CD4-positive, alpha-beta T cell treated with Interferon alpha-2 for 1 hour (primary cell): ENCODE results near the gene ADAT2.

Experiments
- DNase-seq, 2 donors: peaks; one replicate each; pipeline ENCODE4 v3.0.0-alpha.2; 2020 to 2022

ADAT2 gene

DNA sequence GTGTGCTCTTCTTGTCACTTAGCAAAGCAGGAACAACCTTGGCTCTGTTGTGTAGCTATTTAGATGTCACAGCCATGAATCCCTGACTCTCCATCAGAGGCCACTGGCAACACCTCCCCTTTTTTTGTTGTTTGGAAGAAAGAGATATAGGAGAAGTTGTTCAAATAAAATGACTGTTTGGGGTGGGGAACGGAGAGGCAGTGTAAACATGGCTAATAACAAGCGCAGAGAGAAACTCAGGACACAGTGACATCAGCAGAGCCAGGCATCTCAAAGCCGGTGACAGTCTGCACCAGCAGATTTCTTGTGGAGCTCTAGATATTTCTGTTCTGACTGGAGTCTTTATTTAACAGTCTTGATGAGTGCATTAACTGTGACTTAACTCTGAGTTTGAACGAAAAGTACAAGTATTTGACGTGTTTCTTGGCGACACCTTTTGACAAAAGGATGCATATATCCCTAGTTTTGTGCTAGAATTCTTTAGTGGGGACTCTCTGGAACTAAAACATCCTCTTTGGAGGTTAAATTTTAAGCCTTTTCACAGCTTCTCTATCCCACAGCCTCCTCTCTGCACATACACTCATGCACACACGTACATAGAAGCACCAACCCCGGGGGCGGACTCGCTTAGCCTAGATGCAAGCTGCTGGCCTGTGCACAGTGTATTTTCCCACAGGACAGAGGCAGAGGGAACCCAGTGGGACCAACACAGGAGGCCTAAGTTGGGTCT is 53.8 kb downstream of the ADAT2 start:
- no peak for DNase-seq

DNA sequence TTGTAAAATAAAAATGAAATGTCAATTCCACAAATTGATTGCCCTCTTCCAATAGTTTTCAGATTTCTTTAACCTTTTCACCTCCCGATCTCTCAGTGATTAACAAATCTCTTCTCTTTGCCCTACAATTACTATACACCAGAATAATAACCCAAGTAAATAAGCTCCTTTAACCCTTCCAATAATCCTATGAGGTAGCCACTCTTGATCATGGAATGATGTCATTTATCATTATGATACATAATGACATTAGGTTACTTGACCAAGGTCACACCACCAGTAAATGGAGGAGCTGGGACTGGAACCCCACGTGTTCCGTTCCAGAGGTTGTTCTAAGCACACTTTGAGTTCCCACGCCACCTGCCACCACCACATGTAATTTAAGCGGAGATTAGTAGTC is 54.8 kb downstream of the ADAT2 start:
- DNase-seq = no peak

DNA sequence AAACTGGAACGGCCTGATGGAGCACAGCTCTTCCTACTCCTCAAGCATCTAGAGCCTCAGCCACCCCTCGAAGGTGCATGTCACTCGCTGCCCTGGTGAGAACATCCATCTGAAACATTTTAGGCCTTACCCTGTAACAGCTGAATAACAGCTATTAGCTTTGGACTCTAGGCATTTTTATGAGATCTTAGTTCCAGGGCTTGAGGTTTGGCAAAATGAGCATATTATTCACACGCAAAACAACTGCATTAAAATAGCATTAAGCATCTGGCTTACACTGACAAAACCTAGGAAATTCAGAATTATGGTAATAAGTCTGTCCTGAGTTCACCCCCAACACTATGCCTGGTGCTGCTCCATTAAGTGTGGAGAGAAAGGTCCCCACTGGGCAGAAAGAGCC is 56.1 kb downstream of the ADAT2 start:
- no peak for DNase-seq

DNA sequence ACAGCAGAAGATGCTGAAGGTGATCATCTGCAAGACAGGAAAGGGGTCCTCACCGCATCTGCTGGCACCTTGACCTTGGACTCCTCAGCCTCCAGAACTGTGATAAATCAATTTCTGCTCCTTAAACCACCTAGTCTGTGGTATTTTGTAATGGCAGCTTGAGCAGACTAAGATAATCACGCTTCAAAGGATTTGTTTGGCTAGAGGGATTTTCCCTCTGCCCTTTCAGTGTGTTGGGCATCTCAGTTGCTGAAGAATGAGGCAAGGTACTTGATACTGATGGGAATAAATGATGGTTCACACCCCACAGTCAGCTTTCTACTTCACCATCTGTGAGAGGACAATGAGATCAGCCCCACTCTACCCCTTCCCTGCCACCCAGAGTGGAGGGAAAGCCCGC is 60.2 kb downstream of the ADAT2 start:
- no peak for DNase-seq

DNA sequence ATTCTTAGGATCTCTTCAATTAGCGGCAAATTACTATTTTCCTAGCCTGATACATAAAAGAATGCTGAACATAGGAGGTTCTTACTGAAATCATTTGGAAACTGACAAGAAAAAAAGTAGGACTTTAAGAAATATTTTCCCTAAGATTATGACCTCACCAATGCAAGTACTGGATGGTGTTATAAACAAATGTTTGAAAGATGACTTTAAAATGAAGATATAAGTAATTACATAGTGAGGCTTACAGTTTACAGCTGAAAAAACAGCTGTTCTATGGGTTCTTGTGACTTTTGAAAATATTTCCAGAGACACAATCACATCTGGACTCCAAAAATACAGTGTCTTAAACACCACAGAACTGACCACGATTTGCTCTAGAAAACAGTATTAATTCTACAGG is 64.9 kb downstream of the ADAT2 start:
- DNase-seq = no peak

DNA sequence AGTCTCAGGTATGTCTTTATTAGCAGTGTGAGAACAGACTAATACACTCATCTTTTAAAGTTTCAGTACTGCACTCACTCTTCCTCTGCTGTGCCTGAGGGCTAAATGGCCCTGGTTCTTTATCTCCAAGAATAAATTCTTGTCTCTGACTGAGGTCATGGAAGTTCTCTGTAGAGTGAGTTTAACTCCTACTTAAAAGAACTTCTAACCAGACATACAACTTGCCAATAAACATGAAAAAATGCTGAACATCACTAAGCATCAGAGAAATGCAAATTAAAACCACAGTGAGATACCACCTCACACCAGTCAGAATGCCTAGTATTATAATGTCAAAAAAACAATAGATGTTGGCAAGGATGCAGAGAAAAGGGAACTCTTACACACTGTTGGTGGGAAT is 73.6 kb downstream of the ADAT2 start:
- no peak for DNase-seq

DNA sequence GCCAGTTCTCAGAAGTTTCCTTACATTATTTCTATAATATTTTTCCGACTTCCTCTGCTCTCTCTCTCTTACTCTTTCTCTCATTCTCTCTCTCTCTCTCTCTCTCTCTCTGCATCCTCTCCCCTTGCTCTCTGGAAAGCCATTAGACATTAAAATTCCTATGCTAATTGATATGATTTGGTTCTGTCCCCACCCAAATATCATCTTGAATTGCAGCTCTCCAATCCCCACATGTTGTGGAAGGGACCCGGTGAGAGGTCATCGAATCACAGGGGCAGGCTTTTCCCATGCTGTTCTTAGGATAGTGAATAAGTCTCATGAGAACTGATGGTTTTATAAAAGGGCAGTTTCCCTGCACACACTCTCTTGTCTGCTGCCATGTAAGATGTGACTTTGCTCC is 74.1 kb downstream of the ADAT2 start:
- no peak for DNase-seq

DNA sequence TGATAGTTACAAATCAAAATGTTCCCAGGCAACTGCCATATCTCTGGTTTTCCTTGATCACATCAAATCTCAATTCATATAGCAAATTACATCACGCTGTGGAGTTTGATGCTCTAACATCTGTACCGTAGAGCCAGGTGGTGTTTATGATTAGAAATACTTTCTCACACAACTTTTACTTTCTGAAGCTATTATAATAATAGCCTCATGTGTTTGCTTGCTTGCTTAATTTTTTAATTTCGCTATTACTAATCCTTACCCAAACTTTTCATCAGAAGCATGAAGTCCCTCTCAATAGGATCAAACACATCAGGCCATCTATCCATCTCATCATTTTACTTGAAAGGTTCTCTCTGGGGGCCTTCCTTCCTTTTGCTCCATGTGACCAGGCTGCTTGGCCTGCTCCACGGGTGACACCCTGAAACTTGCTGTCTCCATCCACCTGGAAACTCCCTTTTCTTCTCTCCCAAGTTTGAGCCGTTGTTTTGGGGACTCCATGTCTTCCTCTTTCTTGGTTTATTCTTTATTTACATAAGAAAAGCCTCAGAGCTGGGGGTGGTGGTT is 75.4 kb downstream of the ADAT2 start:
- DNase-seq = no peak

DNA sequence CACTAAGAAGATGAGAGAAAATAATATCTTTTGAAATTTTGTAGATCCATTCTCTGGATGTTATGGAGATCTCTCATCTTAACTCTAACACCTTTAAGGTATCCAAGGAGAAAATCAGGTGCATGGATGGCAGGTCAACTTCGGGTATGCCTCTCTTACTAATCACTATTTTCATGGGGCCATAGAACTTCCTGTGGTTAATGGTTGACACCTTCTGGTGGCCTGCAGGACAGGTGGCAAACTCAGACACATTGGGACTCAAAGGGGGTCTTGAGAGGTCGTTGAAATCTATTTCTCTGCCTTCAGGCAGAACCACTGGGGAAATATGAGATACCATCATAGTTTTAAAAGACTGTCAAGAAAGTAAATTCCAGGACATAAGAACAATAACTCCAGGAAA is 76.5 kb downstream of the ADAT2 start:
- no peak for DNase-seq
